NCI-H1105 treated with DMSO at 0.1 percent for 48 hours (cell line): Measurements from ENCODE around the gene SIRT5.

ENCODE experiments used
- DNase-seq: peaks from one replicate; lab custom pipeline; 2025; lab: John Stamatoyannopoulos, UW

Gene SIRT5

GRCh38 chr6:13635948-13636658 lies 61.7 kb downstream of the SIRT5 start:
- no peak for DNase-seq

DNA sequence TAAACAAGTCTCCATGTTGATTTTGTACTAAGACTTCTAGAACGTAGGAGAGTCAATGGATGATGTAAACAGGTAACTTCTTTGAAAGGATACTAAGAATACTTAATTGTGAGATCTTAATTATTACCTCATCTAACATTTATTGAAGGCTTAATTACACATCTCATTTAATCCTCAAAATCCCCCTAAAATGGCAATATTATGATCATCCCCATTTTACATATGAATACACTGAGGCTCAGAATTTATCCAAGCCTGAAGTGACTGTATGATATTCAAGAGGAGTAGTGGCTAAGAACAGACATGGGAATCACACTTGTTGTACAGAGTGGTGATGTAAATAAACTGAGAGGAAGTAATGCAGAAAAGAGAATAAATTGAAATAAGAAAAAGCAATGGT lies 63.6 kb downstream of the SIRT5 start:
- DNase-seq: no peak

DNA sequence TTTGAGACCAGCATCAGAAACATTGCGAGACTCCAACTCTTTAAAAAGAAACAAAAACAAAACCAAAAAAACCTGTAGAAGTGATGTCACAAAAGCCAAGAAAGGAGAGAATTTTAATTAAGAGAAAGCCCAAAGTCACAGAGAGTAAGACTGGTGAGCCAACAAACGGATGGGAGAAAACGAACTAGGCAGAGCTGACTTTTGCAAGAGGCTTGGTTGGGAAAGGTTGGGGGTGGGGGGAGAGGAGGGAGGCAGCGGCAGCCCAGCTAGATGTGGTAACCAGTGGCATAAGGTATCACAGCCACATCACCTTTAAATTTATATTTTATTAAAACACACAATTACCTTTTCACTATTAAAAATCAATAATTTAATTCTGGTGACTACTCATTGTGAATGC lies 64.2 kb downstream of the SIRT5 start:
- no peak for DNase-seq

DNA sequence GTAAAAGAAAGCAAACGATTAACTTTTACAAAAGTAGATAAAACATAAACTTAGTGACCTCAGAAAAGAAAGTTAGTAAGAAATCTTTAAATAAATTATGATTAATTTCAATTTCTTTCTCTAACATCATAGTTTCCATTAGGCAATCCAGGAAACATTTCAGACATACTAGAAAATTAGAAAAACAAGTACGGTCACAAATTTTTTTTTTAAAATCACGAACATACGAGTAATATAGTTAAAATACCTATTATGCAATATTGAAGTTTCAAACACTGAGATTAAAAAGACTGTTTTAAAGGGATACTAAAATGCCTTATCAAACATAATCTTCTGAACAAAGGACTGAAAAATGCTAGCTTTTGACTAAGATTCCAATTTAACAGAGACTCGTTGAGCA lies 66.9 kb downstream of the SIRT5 start:
- DNase-seq: no peak

DNA sequence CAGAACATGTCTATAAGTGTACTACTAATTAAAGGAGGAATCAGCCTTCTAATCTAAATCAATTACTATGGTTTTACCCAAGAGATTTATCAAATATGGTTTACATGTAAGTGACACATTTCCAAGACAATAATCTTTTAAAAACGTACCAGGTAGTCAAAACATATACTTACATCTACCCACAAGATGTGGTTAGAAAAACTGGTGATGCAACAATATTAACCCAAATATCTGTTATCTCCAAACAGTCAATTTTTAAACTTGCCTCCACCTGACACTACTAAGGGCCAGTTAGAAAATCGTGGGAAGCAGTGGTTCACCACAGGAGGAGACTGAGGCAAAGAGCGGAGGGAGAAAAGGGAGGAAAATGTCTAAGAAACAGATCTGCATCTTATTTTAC lies 68.7 kb downstream of the SIRT5 start:
- no peak for DNase-seq

DNA sequence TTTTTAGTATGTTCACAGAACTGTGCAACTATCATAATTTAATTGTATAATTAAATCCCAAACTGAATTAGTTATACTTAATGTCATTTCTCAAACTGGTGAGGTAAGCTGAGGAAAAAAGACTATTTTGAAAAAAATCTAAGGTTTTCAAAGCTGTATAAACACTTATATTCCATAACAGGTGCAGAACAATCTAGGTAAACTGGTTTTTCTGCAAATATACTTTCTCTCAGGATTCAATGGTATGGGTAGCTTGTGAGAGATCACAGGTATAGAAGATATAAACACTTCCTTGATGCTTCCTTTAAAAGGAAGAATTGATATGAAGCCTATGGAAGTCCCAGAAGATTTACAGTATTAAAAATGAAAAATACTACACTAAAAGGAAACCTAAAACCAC lies 74.4 kb downstream of the SIRT5 start:
- DNase-seq: no peak

DNA sequence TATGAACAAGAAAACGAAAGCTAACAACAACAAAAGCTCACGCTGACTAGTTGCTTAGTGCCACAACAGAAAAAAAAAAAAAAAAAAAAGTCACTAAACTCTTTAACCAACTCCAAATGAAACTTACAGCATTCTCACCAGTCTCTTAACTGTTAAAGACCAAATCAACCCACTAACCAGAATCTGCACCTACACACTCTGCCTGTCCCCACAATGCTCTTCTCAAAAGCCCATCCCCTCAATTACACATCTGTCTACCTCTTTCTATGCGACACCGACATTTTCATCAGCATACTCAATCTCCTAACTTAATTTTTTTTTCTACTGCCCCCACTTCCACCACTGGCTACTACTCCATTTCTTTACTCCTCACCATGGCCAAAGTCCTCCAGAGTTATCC lies 75.0 kb downstream of the SIRT5 start:
- DNase-seq: no peak

- no peak for DNase-seq
Measured at GRCh38 chr6:13653296-13653695, 78.9 kb downstream of the SIRT5 start.

DNA sequence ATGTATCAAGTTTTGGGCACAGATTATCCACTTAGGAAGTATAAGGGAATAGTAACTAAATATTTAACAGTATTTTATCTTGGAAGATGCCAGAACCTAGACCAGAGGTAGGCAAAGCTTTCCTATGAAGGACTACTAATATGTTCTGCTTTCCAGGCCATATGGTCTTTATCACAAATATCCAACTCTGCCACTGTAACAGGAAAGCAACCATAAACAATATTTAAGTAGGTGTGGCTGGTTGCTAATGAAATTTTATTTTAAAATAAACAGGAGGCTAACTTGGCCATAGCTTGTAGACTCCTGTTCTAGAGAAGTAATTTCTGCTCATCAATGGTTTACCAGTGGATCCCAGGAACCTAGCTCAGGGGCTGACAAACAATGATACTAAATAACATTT lies 80.1 kb downstream of the SIRT5 start:
- DNase-seq: no peak

GRCh38 chr6:13655700-13656099 lies 81.3 kb downstream of the SIRT5 start:
- no peak for DNase-seq

- DNase-seq: no peak
Measured at GRCh38 chr6:13660273-13660672, 85.9 kb downstream of the SIRT5 start.

DNA sequence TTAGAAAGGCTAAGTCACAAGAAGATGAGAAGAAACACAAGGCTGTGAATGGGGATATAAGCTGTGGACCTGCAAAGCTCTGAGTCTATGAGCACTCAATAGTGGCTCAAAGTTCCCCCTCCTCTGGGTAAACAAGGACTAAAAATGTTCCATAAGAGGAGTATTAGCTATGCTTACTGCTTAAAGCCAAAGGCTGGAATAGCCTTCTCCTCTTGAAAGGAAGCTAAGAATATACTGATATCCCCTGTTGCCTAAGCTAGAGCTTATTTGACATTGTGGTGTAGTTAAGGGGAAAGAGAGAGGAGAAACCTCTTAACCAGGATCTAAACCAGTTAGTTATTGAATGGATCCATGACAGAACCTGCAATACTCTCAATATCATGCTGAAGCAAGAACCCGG lies 86.5 kb downstream of the SIRT5 start:
- DNase-seq: no peak

GRCh38 chr6:13661647-13662046 lies 87.2 kb downstream of the SIRT5 start:
- no peak for DNase-seq

- DNase-seq: no peak
Measured at GRCh38 chr6:13662651-13663334, 88.4 kb downstream of the SIRT5 start.

DNA sequence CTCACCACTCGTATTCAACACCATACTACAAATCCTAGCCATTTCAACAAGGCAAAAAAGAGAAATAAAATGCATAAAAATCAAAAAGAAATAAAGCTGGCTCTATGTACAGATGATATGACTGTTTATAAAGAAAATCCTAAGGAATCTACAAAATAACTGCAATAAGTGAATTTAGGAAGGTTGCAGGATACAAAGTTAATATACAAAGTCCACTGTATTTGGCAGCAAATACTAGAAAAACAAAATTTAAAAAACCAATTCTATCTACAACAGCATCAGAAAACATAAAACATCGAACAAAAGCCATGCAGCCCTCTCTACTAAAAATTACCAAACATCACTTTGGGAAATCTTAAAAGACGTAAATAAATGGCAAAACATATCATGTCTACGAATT lies 89.6 kb downstream of the SIRT5 start:
- DNase-seq: no peak
